ENCODE data around the gene PSPC1.
"Not testable (repeated sequence)": the region's sequence is repeated elsewhere in the genome, so short reads cannot be mapped to it uniquely, and the experiment has no call there.

PSPC1 gene

GRCh38 chr13:19759669-19760068, 23.1 kb downstream of the PSPC1 start:
- no peak for DNase-seq

- DNase-seq: no peak
Observed at GRCh38 chr13:19742643-19743042, 40.1 kb downstream of the PSPC1 start.

GRCh38 chr13:19737844-19738557, 44.7 kb downstream of the PSPC1 start:
- no peak for DNase-seq

- no peak for DNase-seq
Observed at GRCh38 chr13:19726611-19727010, 56.1 kb downstream of the PSPC1 start.

- DNase-seq: no peak
Observed at GRCh38 chr13:19725320-19725719, 57.4 kb downstream of the PSPC1 start.

GRCh38 chr13:19720039-19720438, 62.7 kb downstream of the PSPC1 start:
- no peak for DNase-seq

GRCh38 chr13:19713186-19713965, 69.4 kb downstream of the PSPC1 start:
- no peak for DNase-seq

GRCh38 chr13:19709782-19710181, 73.0 kb downstream of the PSPC1 start:
- DNase-seq: not testable (repeated sequence)

- not testable (repeated sequence) for DNase-seq
Observed at GRCh38 chr13:19709039-19709438, 73.7 kb downstream of the PSPC1 start.

- not testable (repeated sequence) for DNase-seq
Observed at GRCh38 chr13:19704256-19704655, 78.5 kb downstream of the PSPC1 start.

- not testable (repeated sequence) for DNase-seq
Observed at GRCh38 chr13:19701619-19702018, 81.1 kb downstream of the PSPC1 start.

GRCh38 chr13:19700963-19701362, 81.8 kb downstream of the PSPC1 start:
- not testable (repeated sequence) for DNase-seq

GRCh38 chr13:19695829-19696228, 86.9 kb downstream of the PSPC1 start:
- DNase-seq: no peak

GRCh38 chr13:19695428-19695827, 87.3 kb downstream of the PSPC1 start:
- DNase-seq: no peak

- not testable (repeated sequence) for DNase-seq
Observed at GRCh38 chr13:19691447-19691846, 91.3 kb downstream of the PSPC1 start.

- DNase-seq: no peak
Observed at GRCh38 chr13:19685437-19685836, 97.3 kb downstream of the PSPC1 start.

- DNase-seq: no peak
Observed at GRCh38 chr13:19685034-19685433, 97.7 kb downstream of the PSPC1 start.

- no peak for DNase-seq
Observed at GRCh38 chr13:19681517-19681916, 101.2 kb downstream of the PSPC1 start.

- no peak for DNase-seq
Observed at GRCh38 chr13:19680751-19681150, 102.0 kb downstream of the PSPC1 start.

- DNase-seq: no peak
Observed at GRCh38 chr13:19676168-19676567, 106.6 kb downstream of the PSPC1 start.

GRCh38 chr13:19674898-19675297, 107.8 kb downstream of the PSPC1 start:
- DNase-seq: no peak

- no peak for DNase-seq
Observed at GRCh38 chr13:19673473-19674430, 109.0 kb downstream of the PSPC1 start.

- no peak for DNase-seq
Observed at GRCh38 chr13:19672990-19673389, 109.8 kb downstream of the PSPC1 start.

Data from right hindlimb (tissue), 1 donor.